GM18873 (cell line): ENCODE data around the gene VPS45.

ENCODE experiments used
- ATAC-seq: cut with Tn5 transposase; IDR thresholded peaks from one replicate; pipeline ENCODE4 v1.9.1; 2021; ENCODE audit warnings: mild to moderate bottlenecking, moderate library complexity, moderate number of reproducible peaks; ENCODE audit not compliant: unreplicated experiment, low FRiP score

VPS45 gene

DNA sequence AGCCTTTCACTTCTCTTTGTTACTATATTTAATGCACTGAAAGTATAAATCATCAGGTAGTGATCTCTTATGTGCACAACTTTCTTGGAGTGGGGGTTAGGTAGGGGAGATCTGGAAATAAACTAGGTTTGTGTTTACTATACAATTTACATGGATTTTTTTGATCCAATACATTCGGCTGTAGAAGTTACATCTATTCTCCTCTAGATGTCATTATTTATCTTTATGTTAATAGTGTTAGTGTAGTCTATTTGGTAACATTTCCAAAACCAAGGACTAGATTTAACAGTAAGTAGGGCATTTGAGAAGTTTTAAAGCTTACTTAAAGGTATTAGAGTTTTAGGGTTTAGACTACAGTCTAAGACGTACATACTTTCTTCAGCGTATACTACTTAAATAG, 5.4 kb downstream of the VPS45 start:
- ATAC-seq: no peak

DNA sequence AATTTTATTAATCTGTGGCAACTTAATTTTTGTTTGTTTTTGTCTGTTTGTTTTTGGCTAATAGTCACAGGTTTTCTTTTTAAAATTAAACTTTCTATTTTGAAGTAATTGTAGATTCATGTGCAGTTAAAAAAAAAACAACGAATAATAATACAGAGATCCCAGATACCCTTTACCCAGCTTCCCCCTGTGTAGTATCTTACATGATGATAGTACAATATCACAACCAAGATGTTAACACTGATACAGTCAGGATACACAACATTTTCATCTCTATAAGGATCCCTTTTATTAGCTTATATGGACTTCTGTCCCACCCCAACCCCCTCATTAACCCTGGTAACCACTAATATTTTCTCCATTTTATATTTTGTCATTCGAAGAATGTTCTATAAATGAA, 5.9 kb downstream of the VPS45 start:
- no peak for ATAC-seq

DNA sequence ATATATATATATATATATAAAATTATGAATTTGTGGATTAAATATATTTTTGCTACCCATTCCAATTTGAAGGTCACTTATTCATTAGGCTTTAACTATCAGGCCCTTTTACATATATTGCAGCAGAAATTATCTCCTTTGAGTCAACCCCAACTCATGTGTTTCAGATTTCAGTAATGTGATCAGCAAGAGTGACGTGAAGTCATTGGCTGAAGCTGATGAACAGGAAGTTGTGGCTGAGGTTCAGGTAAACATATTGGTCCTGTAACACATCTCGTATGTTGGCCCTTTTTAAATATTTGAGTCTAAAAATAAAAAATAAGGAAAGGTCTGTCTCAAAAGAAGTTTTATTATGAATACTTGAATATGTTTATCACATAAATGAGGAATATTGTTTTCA, 8.5 kb downstream of the VPS45 start:
- no peak for ATAC-seq

DNA sequence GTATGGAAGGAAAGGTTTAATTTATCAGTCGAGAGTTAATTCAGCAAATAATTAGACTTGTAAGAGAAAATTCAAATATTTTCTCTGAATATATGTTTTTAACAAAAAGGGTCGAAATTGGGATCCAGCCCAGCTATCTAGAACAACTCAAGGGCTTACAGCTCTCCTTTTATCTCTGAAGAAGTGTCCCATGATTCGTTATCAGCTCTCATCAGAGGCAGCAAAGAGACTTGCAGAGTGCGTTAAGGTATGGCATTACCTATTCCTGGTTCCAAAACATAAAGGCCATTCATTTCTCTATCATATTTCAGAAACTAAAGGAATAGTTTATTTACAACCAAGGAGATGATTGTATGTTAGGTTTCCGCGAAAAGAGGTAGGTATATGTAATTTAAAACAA, 9.4 kb downstream of the VPS45 start:
- ATAC-seq: no peak

DNA sequence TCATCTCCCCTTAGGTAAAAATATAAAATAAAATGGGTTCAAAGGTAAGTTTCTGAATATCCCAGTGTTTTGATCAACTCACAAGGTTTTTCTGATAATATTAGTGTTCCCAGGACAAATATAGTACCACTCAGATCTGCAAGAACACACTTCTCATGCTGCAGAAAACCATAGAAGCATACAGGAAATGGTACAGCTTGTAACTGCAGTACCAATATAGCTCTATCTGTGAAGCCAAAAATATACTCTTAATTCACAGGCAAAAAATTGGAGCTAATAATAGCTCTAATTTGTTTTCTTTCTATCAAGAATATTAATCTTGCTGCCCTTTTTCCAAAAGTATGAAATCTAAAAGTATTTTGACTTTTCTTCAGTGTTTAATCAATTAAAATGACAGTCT, 13.2 kb downstream of the VPS45 start:
- no peak for ATAC-seq

DNA sequence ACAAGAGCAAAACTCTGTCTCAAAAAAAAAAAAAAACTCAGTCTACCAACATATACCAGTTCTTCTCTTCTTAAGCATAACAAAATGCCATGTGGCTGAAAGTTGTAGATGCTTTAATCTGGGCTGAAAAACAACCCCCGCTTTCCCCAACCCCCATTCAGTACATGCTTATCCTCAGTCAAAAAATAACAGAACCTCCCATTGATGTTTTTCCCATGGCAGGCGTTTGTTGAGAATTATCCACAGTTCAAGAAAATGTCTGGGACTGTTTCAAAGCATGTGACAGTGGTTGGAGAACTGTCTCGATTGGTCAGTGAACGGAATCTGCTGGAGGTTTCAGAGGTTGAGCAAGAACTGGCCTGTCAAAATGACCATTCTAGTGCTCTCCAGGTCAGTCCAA, 14.9 kb downstream of the VPS45 start:
- ATAC-seq: no peak

DNA sequence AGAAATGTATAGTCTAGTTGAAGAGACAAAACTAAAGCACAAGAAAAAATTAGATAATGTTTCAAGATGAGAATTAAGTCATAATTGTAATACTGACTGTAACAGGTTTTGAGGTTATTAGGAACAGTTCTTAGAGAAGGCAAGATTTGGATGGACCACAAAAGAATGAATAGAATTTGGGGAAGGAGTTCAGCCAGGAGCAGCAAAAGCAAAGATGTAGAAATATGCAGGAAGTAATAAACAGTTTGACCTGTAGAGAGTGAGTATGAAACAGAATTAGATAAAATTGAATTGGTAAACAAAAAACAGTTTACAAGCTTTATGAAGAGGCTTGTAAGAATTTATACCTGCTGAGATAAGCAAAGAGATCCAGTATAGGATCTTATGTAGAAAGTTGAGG, 16.3 kb downstream of the VPS45 start:
- ATAC-seq: no peak

DNA sequence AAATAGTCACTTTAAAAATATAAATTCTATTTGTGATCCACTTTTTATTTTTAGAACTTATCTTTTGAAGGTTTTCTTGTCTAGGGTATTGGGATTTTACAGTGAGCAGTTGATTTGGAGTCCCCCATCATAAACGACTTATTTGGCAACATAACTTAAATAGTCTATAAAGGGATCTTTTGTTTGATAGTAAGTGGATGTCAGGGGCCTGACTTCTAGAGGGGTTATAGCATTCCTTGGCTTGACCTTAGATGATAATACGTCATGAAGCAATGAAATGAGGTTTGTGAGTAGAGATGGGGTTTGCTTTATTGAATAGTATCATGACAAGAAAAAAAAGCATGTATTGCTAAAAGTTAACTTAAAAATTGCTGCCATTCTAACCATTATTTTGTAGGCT, 17.8 kb downstream of the VPS45 start:
- ATAC-seq: no peak

DNA sequence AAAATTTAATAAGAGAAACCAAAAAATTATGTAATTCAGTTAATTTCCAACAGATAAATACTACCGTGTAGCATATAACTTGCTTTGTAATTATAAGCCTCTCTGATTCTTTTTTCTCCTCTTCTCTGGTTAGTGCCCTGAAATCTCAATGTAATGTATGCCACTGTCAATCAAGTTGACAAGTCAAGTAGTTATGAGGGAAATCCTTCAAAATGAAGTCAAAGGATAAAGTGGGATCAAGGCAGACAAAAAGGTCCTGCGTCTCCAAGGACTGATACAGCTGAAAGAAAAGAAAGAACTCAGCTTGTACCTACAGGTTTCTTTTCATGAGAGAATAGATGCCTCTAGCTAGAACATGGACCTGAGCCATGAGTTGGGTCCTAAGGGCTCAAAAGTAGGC, 19.8 kb downstream of the VPS45 start:
- ATAC-seq: no peak

DNA sequence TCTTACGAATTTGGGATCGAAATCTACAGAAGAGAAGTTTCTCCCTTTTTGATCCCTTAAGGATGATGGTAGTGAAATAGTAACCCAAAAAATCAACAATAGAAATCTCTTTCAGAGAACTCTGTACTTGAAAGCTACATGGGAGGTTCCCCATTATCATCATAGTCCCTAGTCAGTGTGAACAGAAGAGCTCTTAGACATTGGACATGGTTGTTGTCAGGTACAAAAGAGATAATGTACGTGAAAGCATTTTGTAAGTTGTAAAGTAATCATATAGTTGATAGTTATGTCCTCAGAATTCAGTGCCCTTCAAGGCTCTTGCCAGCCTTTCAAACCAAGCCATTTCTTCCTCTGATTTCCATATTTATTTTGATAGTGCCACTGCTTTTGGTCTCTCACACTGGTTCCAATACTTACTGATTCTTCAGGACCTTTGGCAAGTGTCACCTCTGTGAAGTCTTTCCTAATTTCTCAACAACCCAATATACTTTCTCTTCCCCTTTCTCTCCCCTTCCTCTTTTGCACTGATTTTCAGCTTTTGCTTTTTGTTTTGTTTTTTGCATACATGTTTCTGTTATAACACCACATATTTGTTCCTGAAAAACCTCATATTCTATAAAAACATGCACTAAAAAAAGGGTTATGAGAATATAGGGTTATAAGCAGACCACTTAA, 22.4 kb downstream of the VPS45 start:
- ATAC-seq: no peak

DNA sequence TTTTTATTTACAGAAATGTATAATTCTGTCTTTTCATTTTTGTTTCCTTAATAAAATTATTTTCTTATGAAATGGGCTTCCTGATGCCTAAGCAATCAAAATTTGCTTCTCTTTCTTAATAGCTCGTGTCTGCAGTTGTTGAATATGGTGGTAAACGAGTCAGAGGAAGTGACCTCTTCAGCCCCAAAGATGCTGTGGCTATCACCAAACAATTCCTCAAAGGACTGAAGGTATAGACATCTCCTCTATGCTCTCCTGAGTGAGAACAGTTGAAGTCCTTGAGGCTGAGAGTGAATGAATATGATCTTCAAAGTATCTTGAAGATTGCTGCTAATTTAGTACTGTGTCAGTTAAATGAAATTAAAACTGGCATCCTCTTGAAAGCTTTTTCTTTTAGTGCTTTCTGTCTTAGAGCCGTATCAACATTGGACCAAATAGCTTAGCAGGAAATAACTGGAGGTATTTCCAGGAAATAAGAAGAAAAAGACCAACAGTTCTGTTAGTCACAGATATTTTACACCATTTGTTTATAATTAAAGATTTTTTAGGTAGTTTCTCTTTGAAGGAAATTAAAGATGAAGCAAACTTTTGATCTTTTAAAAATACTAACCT, 24.7 kb downstream of the VPS45 start:
- ATAC-seq: no peak

DNA sequence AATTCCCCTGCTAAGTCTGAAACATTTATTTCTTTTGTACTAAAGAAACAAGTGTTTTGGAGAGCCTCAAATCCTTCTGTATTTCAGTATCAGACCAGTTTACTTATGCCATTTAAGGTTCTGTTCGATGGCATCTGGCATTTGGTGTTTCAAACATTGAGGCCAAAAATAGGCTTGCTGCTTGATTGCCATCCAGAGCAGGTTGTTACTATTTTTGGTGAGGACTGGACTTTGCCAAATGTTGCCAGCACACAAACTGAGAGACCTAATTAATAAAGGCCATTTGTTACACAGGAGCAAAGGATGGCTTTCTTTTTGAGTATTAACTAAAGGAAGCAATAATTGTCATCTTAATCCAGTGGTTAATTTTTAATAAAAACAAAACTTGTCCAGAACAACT, 26.2 kb downstream of the VPS45 start:
- no peak for ATAC-seq

DNA sequence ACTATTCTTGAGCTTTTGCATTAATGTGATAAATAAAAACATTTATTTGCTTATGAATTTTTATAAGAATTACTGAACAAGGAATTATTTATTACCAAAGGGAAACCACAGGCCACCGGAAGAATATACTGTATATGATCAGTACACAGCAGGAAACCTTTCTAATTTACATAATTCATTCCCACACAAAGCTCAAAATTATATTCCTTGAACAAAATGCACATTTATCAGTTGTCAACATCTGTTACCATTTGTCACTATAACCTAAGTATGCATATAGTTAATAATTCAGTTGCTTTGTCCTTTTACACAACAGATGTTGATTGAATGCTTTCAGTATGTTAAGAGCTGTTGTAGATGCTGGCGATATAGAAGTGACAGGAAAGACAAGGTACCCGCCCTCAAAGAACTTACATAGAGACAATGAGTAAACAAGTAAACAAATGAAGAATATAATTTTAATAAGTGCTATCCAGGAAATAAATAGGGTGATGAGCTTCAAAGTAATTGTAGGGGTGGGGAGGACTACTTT, 27.2 kb downstream of the VPS45 start:
- ATAC-seq: no peak

DNA sequence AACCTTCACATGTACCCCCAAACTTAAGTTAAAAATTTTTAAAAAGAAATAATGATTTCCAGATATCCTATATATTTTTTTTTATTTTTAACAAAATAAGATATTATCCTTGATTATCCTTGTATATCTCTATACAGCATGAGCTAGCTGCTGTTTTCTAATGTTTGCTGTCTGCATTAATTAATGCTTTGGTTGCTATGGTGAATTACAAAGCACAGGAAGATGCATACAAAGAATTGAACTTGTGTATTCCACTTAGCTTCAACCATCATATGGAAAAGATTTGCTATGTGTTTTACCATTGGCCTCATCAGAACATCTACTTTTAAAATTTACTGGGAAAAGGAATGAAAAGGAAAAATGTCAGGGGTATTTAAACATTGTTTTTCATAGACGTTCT, 35.4 kb downstream of the VPS45 start:
- ATAC-seq: no peak

DNA sequence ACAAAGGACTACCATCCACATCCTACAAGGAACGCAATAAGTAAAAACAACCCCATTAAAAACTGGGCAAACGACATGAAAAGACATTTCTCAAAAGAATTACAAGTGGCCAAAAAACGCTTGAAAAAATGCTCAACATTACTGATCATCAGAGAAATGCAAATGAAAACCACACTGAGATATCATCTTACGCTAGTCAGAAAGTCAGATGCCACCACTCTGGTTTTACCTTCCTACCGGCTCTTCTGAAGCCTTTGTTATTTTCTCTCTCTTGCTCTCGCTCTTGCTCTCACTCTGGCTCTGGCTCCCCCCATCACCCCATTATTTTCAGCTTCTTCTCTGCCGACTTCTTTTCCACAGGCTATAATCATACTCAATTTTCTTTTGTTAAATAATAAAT, 38.8 kb downstream of the VPS45 start:
- ATAC-seq: no peak

DNA sequence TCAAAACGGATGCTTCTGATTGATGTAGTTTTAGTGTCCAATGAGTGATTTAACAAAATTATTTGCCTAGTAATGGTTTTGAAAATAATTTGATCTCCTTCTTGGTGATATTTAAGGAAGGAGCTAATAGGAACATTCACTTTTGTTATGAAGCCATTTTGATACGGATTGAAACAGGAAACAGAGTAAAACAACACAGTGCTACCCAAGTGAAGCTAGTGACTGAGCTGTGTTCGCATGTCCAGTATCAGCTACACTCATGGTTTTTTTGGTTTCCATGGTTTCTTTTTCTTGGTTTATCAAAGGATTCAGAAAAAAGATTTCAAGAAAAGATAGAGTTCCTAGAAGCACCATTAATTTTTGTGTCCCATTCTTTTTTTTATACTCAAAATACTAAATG, 42.0 kb downstream of the VPS45 start:
- ATAC-seq: no peak

DNA sequence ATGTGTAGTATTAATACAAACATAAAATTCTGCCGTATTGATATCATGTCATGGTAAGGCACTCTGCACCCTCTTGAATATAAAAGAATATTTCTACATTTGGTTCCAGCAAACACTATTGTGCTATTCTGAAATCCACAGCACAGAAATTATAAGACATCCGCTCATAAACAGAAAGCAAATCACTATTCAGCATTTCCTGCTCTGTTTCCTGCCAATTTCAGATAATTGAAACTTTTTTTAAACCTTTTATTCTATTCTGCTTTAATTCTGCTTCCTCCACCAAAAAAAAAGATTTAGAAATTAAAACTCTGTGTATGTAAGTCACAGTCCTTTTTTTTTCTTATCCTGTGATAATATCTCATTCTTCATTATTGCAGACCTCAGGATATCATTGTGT, 42.5 kb downstream of the VPS45 start:
- ATAC-seq: no peak

DNA sequence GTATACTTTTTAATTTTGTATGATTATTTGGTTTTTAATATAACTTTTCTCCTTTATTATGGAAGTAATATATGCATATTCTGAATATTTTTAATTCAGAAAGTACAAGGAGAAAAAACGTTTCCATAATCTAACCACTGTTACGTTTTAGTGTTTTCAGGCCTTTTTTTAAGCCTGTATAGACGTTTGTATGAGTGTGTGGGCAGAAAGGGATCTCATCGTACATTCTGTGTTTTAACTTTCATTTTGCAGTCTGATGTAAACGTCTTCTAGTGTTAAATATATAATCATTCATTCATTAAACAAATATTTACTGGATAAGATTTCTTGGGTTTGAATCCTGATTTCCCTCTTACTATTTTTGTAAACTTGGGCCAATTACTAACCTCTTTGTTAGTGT, 44.1 kb downstream of the VPS45 start:
- no peak for ATAC-seq

DNA sequence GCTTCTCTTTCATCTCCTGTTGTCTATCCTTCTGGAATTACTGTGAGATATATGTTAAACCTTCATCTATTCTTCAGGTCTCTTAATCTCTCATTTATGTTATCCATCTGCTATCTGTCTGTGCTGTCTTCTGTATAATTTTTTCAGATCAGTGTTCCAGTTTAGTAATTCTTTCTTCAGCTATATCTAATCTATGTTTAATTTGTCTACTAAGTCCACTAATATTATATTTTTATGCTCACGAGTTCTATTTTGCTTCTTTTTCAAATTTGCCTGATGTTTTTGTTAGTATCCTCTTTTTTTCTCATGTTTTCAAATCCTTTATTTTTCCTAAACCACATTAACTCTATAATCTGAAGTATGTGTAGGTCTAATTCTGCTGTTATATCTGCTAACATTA, 47.5 kb downstream of the VPS45 start:
- ATAC-seq: no peak

DNA sequence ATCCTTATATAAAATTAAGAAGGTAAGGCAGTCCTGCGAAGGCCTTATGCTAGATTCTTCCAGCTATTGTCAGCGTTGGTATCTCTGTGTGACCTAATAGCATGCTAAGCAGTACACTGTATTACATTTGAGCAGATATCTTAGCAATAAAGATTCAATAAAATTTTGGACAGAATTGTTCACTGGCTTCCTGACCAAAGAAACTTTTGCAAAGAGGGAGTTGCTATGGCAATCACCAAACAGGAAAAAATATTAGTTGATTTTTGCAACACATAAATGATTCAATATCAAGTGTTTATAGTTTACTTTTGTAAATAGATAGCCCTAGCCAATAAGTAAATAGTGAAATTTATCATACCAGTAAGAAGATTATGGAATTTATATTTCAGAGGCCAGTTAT, 51.1 kb downstream of the VPS45 start:
- no peak for ATAC-seq

DNA sequence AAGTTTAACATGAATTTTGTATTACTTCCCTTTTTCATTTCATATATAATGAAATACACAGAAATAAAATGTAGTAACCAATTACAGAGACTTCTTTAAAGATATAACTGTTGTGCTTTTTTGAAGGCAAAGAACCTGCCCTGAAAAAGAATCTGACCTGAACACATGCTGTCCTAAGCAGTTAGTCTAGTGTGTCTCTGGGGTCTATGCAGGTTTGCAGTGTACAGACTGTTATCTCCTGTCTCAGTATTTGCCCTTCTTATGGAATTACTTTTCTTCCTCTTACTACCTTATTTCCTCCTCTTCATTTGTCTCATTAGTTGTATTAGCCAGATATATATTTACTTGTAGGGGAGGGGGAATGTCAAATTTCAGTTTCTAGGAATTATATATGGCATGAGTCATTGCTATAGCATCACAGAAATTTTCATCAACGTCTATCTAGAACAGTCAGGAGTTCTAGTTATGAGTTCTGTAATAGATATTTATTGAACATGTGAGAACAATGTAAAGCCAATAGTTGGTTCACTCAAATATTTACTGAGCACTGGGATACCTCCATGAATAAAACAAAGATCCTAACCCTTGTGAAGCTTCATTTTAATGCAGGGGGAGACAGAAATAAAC, 53.8 kb downstream of the VPS45 start:
- no peak for ATAC-seq

DNA sequence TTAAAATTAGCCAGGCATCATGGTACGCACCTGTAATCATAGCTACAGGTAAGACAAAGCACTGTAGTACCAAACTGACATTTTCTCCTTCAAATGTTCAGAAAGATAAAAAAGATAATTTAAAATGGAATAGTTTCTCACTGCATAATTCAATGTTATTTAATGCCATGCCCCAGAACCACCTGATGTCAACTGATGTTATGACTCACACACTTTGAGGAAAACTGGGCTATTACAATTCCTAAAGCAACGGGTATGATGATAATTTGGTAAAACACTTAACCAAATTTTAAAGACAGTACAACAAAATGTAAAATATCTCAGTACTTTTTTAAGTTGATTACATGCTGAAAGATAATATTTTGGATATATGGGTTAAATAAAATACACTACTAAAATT, 59.2 kb downstream of the VPS45 start:
- ATAC-seq: no peak
